Thoracic aorta (tissue), 2 donors: ENCODE data around the gene ARMCX2. TPM values are rescaled to one million over a fixed set of nuclear protein-coding genes. Genes with fewer than 3 reads are reported as not detected.
"Not testable (repeated sequence)": the region's sequence is repeated elsewhere in the genome, so short reads cannot be mapped to it uniquely, and the experiment has no call there.

Experiments
- ATAC-seq: fragments of 150-250 bp; one replicate; pipeline ENCODE4 v1.8.0; 2017; ENCODE audit warnings: low read depth; ENCODE audit not compliant: insufficient number of reproducible peaks, low FRiP score
- DNase-seq: peaks from one replicate; pipeline ENCODE4 v3.0.0-alpha.2; 2020; ENCODE audit warnings: low spot score
- H3K27ac ChIP-seq, 2 donors: fragments of 200-600 bp; sonication (generic); 1 replicate in 1 of 2; 2 replicates in 1 of 2; pipeline ENCODE4 v1.5.1; 2016; ENCODE audit warnings: mild to moderate bottlenecking in 2 of 2, moderate library complexity in 2 of 2
- H3K27me3 ChIP-seq: fragments of 200-600 bp; sonication (generic); replicated peaks from 2 replicates; pipeline ENCODE4 v1.6.0; 2016; ENCODE audit warnings: mild to moderate bottlenecking; ENCODE audit not compliant: insufficient read depth
- H3K36me3 ChIP-seq: fragments of 200-600 bp; sonication (generic); one replicate; pipeline ENCODE4 v1.5.1; 2016
- H3K4me1 ChIP-seq, 2 donors: fragments of 200-600 bp; sonication (generic); 1 replicate in 1 of 2; 2 replicates in 1 of 2; pipeline versions ENCODE4 v1.5.1 to v1.6.0; 2016; ENCODE audit warnings: low read depth in 2 of 2, mild to moderate bottlenecking in 1 of 2; ENCODE audit not compliant: control insufficient read depth in 1 of 2
- H3K4me3 ChIP-seq: fragments of 200-600 bp; sonication (generic); 2 replicates; pipeline ENCODE4 v1.5.1; 2016; ENCODE audit warnings: mild to moderate bottlenecking
- H3K9me3 ChIP-seq: fragments of 200-600 bp; sonication (generic); 2 replicates; pipeline ENCODE4 v1.5.1; 2016
- CTCF ChIP-seq: fragments of 200-600 bp; sonication (generic); IDR thresholded peaks from one replicate; pipeline ENCODE4 v1.5.1; 2019; ENCODE audit warnings: antibody characterized with exemption
- total RNA-seq, 2 donors: library from RNA; depleted of rRNA; stranded (reverse); fragments of >200 nt; gene quantifications; one replicate each; pipeline versions ENCODE4 v1.1.0 to v1.2.3, GENCODE V29; 2016

Gene ARMCX2
- total RNA-seq, 2 donors from 2014 or later: 36.0 to 39.0 TPM

- no peak for TF ChIP-seq CTCF
- H3K9me3 ChIP-seq: no peaks in the 10 kb centered on the region
- no peak overlapping the region for H3K27ac ChIP-seq
- H3K4me3 ChIP-seq: no peak overlapping the region
- ATAC-seq: no peak
- no peak for DNase-seq
- H3K27me3 ChIP-seq: no peaks in the 10 kb centered on the region
- no peaks in the 10 kb centered on the region for H3K36me3 ChIP-seq
- H3K4me1 ChIP-seq: no peaks in the 10 kb centered on the region
Observed at GRCh38 chrX:101668143-101668542, 8.5 kb upstream of the ARMCX2 start.

GRCh38 chrX:101658661-101659491 lies 774 bp downstream of the ARMCX2 start:
- ATAC-seq: no peak

DNA sequence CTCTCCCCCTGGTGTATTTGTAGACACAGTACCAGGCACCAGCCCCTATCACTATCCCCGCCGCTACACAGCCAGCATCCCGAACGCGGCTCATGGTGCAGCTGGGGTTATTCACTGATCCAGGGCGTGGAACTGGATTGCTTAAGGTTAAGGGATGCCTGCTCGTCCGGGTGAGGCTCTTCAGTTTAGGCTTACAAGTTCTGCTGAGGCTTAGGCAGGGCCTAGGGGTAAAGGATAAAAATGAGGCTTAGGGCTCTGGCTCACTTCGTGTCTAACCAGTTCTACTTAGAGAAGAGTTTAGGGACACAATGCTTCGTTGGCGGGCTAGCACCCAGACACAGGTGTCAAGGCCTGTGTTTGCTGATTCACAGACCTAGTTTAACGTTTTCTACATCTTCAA lies 2.2 kb downstream of the ARMCX2 start:
- H3K9me3 ChIP-seq: no peaks in the 10 kb centered on the region

More at GRCh38 chrX:101658661-101659491, 774 bp downstream of the ARMCX2 start:
- Histone ChIP-seq H3K4me1 (peaks cover 0 to 12% of the 10 kb centered on the region in 2 donors), H3K27ac (peak overlapping the region; percentile 68 to 82), H3K4me3 (peak overlapping the region; percentile 82), H3K9me3 (no peaks in the 10 kb centered on the region), H3K27me3 (no peaks in the 10 kb centered on the region), H3K36me3 (peaks cover 6% of the 10 kb centered on the region)
- TF ChIP-seq CTCF: no peak
- DNase-seq: peak; percentile 3

DNA sequence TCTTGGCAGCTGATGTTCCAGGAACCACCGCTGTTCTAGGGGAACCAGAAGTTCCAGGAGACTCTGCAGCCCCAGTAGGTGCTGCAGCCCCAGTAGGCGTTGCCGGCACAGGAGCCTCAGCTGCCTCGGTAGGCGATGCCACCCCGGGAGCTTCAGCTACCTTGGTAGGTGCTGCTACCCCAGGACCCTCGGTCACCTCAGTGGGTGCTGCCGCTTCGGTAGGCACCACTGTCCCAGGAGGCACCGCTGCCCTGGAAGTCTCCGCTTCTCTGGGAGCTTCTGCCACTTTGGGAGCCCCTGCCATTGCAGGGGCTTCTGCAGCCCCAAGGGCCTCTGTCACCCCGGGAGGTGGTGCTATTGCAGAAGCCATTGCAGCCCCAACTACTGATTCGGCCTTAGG lies 2.8 kb downstream of the ARMCX2 start:
- H3K27ac ChIP-seq: no peak overlapping the region
- H3K36me3 ChIP-seq: peaks cover 6% of the 10 kb centered on the region
- H3K4me3 ChIP-seq: no peak overlapping the region
- no peak for TF ChIP-seq CTCF
- no peak for DNase-seq
- H3K27me3 ChIP-seq: no peaks in the 10 kb centered on the region
- H3K4me1 ChIP-seq: peaks cover 0 to 12% of the 10 kb centered on the region in 2 donors
- no peaks in the 10 kb centered on the region for H3K9me3 ChIP-seq
- no peak for ATAC-seq

More for the DNA sequence above, 2.2 kb downstream of the ARMCX2 start:
- DNase-seq (no peak), ATAC-seq (no peak)
- Histone ChIP-seq H3K36me3 (peaks cover 6% of the 10 kb centered on the region), H3K27me3 (no peaks in the 10 kb centered on the region), H3K4me1 (peaks cover 0 to 12% of the 10 kb centered on the region in 2 donors), H3K4me3 (no peak overlapping the region), H3K27ac (no peak overlapping the region)
- no peak for TF ChIP-seq CTCF

DNA sequence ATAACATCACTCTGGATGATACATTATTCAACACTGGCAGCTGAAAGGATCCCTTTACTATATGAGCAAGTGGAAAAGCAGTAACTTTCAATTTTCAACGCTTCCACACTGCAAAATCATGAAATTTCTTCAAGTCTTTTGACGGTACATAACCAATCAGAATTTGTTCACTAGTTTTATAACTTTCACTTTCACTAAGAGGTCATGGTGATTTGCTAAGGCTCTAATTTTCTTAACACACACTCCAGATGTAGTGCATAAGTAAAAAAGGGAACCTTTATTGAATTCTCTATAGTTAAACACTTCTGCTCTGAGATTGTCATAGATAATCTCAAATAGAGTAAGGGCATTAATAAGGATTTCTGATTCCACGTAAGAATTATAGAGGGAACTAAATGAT lies 4.1 kb downstream of the ARMCX2 start:
- no peak for ATAC-seq

GRCh38 chrX:101647716-101648115 lies 11.9 kb downstream of the ARMCX2 start:
- ATAC-seq, H3K4me3 ChIP-seq, H3K27ac ChIP-seq, H3K27me3 ChIP-seq, H3K4me1 ChIP-seq, H3K9me3 ChIP-seq, H3K36me3 ChIP-seq, DNase-seq: not testable (repeated sequence)

More for the DNA sequence above, 4.1 kb downstream of the ARMCX2 start:
- Histone ChIP-seq H3K27ac (no peak overlapping the region), H3K36me3 (peaks cover 6% of the 10 kb centered on the region), H3K4me1 (peaks cover 0 to 12% of the 10 kb centered on the region in 2 donors), H3K4me3 (no peak overlapping the region), H3K27me3 (no peaks in the 10 kb centered on the region), H3K9me3 (no peaks in the 10 kb centered on the region)
- no peak for DNase-seq
- TF ChIP-seq CTCF: no peak
